ENCODE results near the gene S100G.

GRCh38 chrX:16619024-16619423 lies 30.9 kb upstream of the S100G start:
- TF ChIP-seq, protein P1, sequence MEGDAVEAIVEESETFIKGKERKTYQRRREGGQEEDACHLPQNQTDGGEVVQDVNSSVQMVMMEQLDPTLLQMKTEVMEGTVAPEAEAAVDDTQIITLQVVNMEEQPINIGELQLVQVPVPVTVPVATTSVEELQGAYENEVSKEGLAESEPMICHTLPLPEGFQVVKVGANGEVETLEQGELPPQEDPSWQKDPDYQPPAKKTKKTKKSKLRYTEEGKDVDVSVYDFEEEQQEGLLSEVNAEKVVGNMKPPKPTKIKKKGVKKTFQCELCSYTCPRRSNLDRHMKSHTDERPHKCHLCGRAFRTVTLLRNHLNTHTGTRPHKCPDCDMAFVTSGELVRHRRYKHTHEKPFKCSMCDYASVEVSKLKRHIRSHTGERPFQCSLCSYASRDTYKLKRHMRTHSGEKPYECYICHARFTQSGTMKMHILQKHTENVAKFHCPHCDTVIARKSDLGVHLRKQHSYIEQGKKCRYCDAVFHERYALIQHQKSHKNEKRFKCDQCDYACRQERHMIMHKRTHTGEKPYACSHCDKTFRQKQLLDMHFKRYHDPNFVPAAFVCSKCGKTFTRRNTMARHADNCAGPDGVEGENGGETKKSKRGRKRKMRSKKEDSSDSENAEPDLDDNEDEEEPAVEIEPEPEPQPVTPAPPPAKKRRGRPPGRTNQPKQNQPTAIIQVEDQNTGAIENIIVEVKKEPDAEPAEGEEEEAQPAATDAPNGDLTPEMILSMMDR (conservative IDR thresholded peaks at IDR 0.05; ENCODE audit: low read depth, low read length), result no peak
- no peak for TF ChIP-seq EZH2 (IDR thresholded peaks at IDR 0.05; ENCODE audit: low read length, unreplicated experiment)
